ENCODE results near the gene JMJD1C.

GRCh38 chr10:63337455-63338251, 128.1 kb downstream of the JMJD1C start:
- TF ChIP-seq POLR2A (IDR thresholded peaks at IDR 0.05; ENCODE audit: low read length) (no peak), GATA1 (IDR thresholded peaks at IDR 0.05; ENCODE audit: low read depth, low read length) (no peak)
